AG09309 (cell line): Measurements from ENCODE around the gene LRRK1.

Experiments
- DNase-seq: peaks from one replicate; pipeline ENCODE4 v3.0.0-alpha.2; 2010; ENCODE audit warnings: low read depth
- H3K4me3 ChIP-seq: 2 replicates; pipeline ENCODE4 v1.5.1; 2011; ENCODE audit warnings: mild to moderate bottlenecking, low read depth, low read length, moderate library complexity; ENCODE audit not compliant: control insufficient read depth
- CTCF ChIP-seq: IDR thresholded peaks from 2 replicates; pipeline ENCODE4 v1.5.1; 2011; ENCODE audit warnings: mild to moderate bottlenecking, low read depth, low read length, inconsistent platforms; ENCODE audit not compliant: insufficient read depth, control insufficient read depth; ENCODE audit errors: missing control alignments

LRRK1 gene

DNA sequence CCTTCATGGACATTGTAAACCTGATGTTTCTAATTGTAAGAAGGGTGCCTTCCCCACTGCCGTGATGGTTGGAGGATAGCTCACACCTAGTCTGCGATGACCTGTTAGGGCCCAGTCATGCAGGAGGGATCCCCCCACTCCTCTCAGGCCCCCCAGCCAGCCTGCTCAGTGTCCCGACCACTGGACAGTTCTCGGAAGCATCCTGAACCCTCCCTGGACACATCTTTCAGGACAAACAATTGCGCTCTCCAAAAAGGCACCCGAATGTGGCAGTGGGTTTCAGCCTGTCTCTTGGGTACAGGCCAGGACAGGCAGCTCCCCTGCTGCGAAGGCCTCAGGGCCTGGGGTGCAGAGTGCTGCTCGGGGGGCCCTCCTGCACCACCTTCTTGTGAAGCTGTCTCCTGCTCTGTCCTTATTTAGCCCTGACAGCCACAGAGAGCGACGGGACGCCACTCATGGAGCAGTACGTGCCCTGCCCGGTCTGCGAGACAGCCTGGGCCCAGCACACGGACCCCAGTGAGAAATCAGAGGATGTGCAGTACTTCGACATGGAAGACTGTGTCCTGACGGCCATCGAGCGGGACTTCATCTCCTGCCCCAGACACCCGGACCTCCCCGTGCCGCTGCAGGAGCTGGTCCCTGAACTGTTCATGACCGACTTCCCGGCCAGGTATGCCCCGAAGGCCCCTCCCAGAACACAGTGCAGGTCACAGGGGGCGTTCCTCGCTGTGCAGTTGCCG, 132.3 kb downstream of the LRRK1 start:
- no peak for DNase-seq
- no peak overlapping the region for H3K4me3 ChIP-seq
- no peak for TF ChIP-seq CTCF

- no peak for DNase-seq
- TF ChIP-seq CTCF, result no peak
These were observed 133.0 kb downstream of the LRRK1 start for GRCh38 chr15:101052031-101052620.

GRCh38 chr15:101052681-101053121, 133.5 kb downstream of the LRRK1 start:
- no peak overlapping the region for H3K4me3 ChIP-seq
- TF ChIP-seq CTCF, result no peak
- DNase-seq, result no peak

More at GRCh38 chr15:101052031-101052620, 133.0 kb downstream of the LRRK1 start:
- no peak overlapping the region for H3K4me3 ChIP-seq

GRCh38 chr15:101053261-101053660, 134.1 kb downstream of the LRRK1 start:
- no peak overlapping the region for H3K4me3 ChIP-seq
- DNase-seq, result no peak
- TF ChIP-seq CTCF, result no peak

- H3K4me3 ChIP-seq, result no peak overlapping the region
- no peak for DNase-seq
- TF ChIP-seq CTCF, result no peak
These were observed 135.0 kb downstream of the LRRK1 start for GRCh38 chr15:101054116-101054515.

- no peak for TF ChIP-seq CTCF
- no peak for DNase-seq
These were observed 135.8 kb downstream of the LRRK1 start for GRCh38 chr15:101054991-101055390.

GRCh38 chr15:101055411-101055810, 136.3 kb downstream of the LRRK1 start:
- no peak overlapping the region for H3K4me3 ChIP-seq
- DNase-seq, result no peak
- no peak for TF ChIP-seq CTCF

More at GRCh38 chr15:101054991-101055390, 135.8 kb downstream of the LRRK1 start:
- no peak overlapping the region for H3K4me3 ChIP-seq
